Neuronal stem cell (in vitro differentiated cells): ENCODE measurements around the gene CANT1.

Experiments
- DNase-seq: peaks from one replicate; pipeline ENCODE4 v3.0.0-alpha.2; 2013; ENCODE audit warnings: low spot score
- H2AFZ ChIP-seq: one replicate; pipeline ENCODE4 v1.6.1; 2013; ENCODE audit warnings: mild to moderate bottlenecking, low read length, inconsistent platforms
- H2AK5ac ChIP-seq: 2 replicates; pipeline ENCODE4 v1.6.1; 2013; ENCODE audit warnings: low read depth, mild to moderate bottlenecking, inconsistent platforms, low read length, moderate library complexity, mixed read lengths
- H2BK120ac ChIP-seq: 2 replicates; pipeline ENCODE4 v1.6.1; 2013; ENCODE audit warnings: low read depth, mild to moderate bottlenecking, inconsistent platforms, low read length, moderate library complexity, mixed read lengths
- H2BK12ac ChIP-seq: one replicate; pipeline ENCODE4 v1.6.1; 2013; ENCODE audit warnings: low read length, inconsistent platforms
- H2BK15ac ChIP-seq: 2 replicates; pipeline ENCODE4 v1.6.1; 2013; ENCODE audit warnings: mild to moderate bottlenecking, low read length, inconsistent platforms, mixed read lengths
- H2BK5ac ChIP-seq: one replicate; pipeline ENCODE4 v1.6.1; 2013; ENCODE audit warnings: inconsistent platforms, mild to moderate bottlenecking, low read length, moderate library complexity
- H3K14ac ChIP-seq: one replicate; pipeline ENCODE4 v1.6.1; 2013; ENCODE audit warnings: low read length, inconsistent platforms
- H3K18ac ChIP-seq: 2 replicates; pipeline ENCODE4 v1.6.1; 2013; ENCODE audit warnings: low read length, inconsistent platforms
- H3K23ac ChIP-seq: 2 replicates; pipeline ENCODE4 v1.6.1; 2013; ENCODE audit warnings: low read depth, mild to moderate bottlenecking, mixed read lengths, low read length, inconsistent platforms; ENCODE audit not compliant: poor library complexity
- H3K27ac ChIP-seq: replicated peaks from 3 replicates; pipeline ENCODE4 v1.5.1; 2013; ENCODE audit warnings: low read length, inconsistent platforms
- H3K27me3 ChIP-seq, 3 experiments: 2 replicates each; pipeline ENCODE4 v1.6.1; 2013; ENCODE audit warnings: low read length in 3 of 3, mild to moderate bottlenecking in 2 of 3, inconsistent platforms in 1 of 3, low read depth in 1 of 3, mixed read lengths in 1 of 3, moderate library complexity in 1 of 3; ENCODE audit not compliant: control insufficient read depth in 3 of 3, insufficient read depth in 3 of 3
- H3K36me3 ChIP-seq, 2 donors: replicated peaks in 1 of 2; 2 replicates each; pipeline ENCODE4 v1.6.1; 2013; ENCODE audit warnings: low read length in 2 of 2; ENCODE audit not compliant: control insufficient read depth in 2 of 2, insufficient read depth in 2 of 2
- H3K4ac ChIP-seq: 2 replicates; pipeline ENCODE4 v1.6.1; 2013; ENCODE audit warnings: inconsistent platforms, mild to moderate bottlenecking, low read length, moderate library complexity
- H3K4me1 ChIP-seq, 2 donors: 1 replicate in 1 of 2; 2 replicates in 1 of 2; pipeline ENCODE4 v1.6.1; 2013; ENCODE audit warnings: low read length in 2 of 2, low read depth in 1 of 2; ENCODE audit not compliant: control insufficient read depth in 2 of 2, insufficient read depth in 1 of 2
- H3K4me2 ChIP-seq: one replicate; pipeline ENCODE4 v1.6.1; 2013; ENCODE audit warnings: mild to moderate bottlenecking, low read length, inconsistent platforms; ENCODE audit not compliant: insufficient read depth, poor library complexity, severe bottlenecking
- H3K4me3 ChIP-seq, 2 donors: 2 replicates each; pipeline ENCODE4 v1.5.1; 2013; ENCODE audit warnings: low read length in 2 of 2, mild to moderate bottlenecking in 2 of 2, inconsistent platforms in 1 of 2, moderate library complexity in 1 of 2
- H3K79me1 ChIP-seq: one replicate; pipeline ENCODE4 v1.6.1; 2013; ENCODE audit warnings: low read depth, mild to moderate bottlenecking, inconsistent platforms, low read length, moderate library complexity
- H3K9ac ChIP-seq: one replicate; pipeline ENCODE4 v1.6.1; 2013; ENCODE audit warnings: mild to moderate bottlenecking, low read depth, low read length, inconsistent platforms; ENCODE audit not compliant: poor library complexity
- H3K9me3 ChIP-seq, 2 donors: replicated peaks in 1 of 2; 2 replicates each; pipeline versions ENCODE3 to v1.6.1; 2013; ENCODE audit warnings: low read length in 2 of 2, mild to moderate bottlenecking in 2 of 2, inconsistent platforms in 1 of 2, low read depth in 1 of 2, mixed read lengths in 1 of 2, moderate library complexity in 1 of 2; ENCODE audit not compliant: control insufficient read depth in 2 of 2, insufficient read depth in 1 of 2
- H4K8ac ChIP-seq: one replicate; pipeline ENCODE4 v1.6.1; 2013; ENCODE audit warnings: low read depth, mild to moderate bottlenecking, inconsistent platforms, low read length, moderate library complexity
- H4K91ac ChIP-seq: one replicate; pipeline ENCODE4 v1.6.1; 2013; ENCODE audit warnings: low read length, low read depth, mild to moderate bottlenecking, inconsistent platforms; ENCODE audit not compliant: poor library complexity
- WGBS, 2 donors: extraction: QIAGEN DNeasy Blood & Tissue Kit; methylation state at CpG; one replicate each; pipeline ENCODE4 v1.1.7; 2013; ENCODE audit warnings: missing lambda C conversion rate in 2 of 2, mixed read lengths in 1 of 2; ENCODE audit not compliant: insufficient read length in 2 of 2, insufficient replicate concordance in 1 of 2; ENCODE audit errors: extremely low coverage in 2 of 2; 5-methylcytosine and 5-hydroxymethylcytosine counted together

CANT1 gene

GRCh38 chr17:78976907-78977680 lies 32.5 kb downstream of the CANT1 start:
- Histone ChIP-seq H3K18ac (peak overlapping the region; percentile 51), H4K8ac (no peak overlapping the region), H3K4ac (no peak overlapping the region), H3K4me2 (no peak overlapping the region), H3K9ac (no peak overlapping the region), H3K4me3 (no peak overlapping the region), H2BK5ac (peak overlapping the region; percentile 72), H2BK15ac (peak overlapping the region; percentile 20), H4K91ac (no peak overlapping the region), H2AK5ac (no peak overlapping the region), H2BK12ac (no peak overlapping the region), H3K14ac (no peak overlapping the region), H2BK120ac (no peak overlapping the region), H2AFZ (no peak overlapping the region), H3K9me3 (no peaks in the 10 kb centered on the region), H3K79me1 (no peaks in the 10 kb centered on the region), H3K27ac (no peak overlapping the region), H3K4me1 (peaks cover 20 to 29% of the 10 kb centered on the region in 2 donors), H3K23ac (no peak overlapping the region), H3K27me3 (no peaks in the 10 kb centered on the region), H3K36me3 (peaks cover 0 to 2% of the 10 kb centered on the region in 2 donors)
- WGBS, 2 donors = no CpG with 5 or more reads among the region's 20 CpGs
- no peak for DNase-seq

GRCh38 chr17:78974635-78975591 lies 34.7 kb downstream of the CANT1 start:
- Histone ChIP-seq H2BK5ac (no peak overlapping the region), H2BK12ac (peak overlapping the region; percentile 82), H3K23ac (no peak overlapping the region), H2AK5ac (no peak overlapping the region), H3K4ac (no peak overlapping the region), H3K27ac (no peak overlapping the region), H2BK15ac (no peak overlapping the region), H3K4me3 (no peak overlapping the region), H4K91ac (no peak overlapping the region), H3K9ac (peak overlapping the region; percentile 12), H3K4me2 (no peak overlapping the region), H2AFZ (no peak overlapping the region), H3K14ac (no peak overlapping the region), H3K36me3 (peaks cover 3 to 4% of the 10 kb centered on the region in 2 donors), H3K18ac (no peak overlapping the region), H3K79me1 (no peaks in the 10 kb centered on the region), H3K9me3 (no peaks in the 10 kb centered on the region), H4K8ac (no peak overlapping the region), H2BK120ac (no peak overlapping the region), H3K27me3 (no peaks in the 10 kb centered on the region), H3K4me1 (peaks cover 18 to 19% of the 10 kb centered on the region in 2 donors)
- WGBS, 2 donors = no CpG with 5 or more reads among the region's 30 CpGs
- DNase-seq = no peak

GRCh38 chr17:78973792-78974520 lies 35.6 kb downstream of the CANT1 start:
- H3K9ac ChIP-seq = peak overlapping the region; percentile 18

More at GRCh38 chr17:78973792-78974520, 35.6 kb downstream of the CANT1 start:
- Histone ChIP-seq H4K91ac (no peak overlapping the region), H3K4me2 (no peak overlapping the region), H3K14ac (no peak overlapping the region), H2BK5ac (peak overlapping the region; percentile 95), H2BK15ac (no peak overlapping the region), H2AFZ (no peak overlapping the region), H3K23ac (no peak overlapping the region), H4K8ac (peak overlapping the region; percentile 31), H3K4me3 (no peak overlapping the region), H3K4ac (peak overlapping the region; percentile 18), H3K4me1 (peaks cover 10 to 15% of the 10 kb centered on the region in 2 donors), H2AK5ac (peak overlapping the region; percentile 90), H2BK12ac (no peak overlapping the region), H3K18ac (peak overlapping the region; percentile 53), H3K36me3 (peaks cover 4 to 6% of the 10 kb centered on the region in 2 donors), H3K27me3 (no peaks in the 10 kb centered on the region), H3K27ac (no peak overlapping the region), H3K79me1 (no peaks in the 10 kb centered on the region), H3K9me3 (no peaks in the 10 kb centered on the region), H2BK120ac (peak overlapping the region; percentile 27)
- no peak for DNase-seq
- WGBS, 2 donors = no CpG with 5 or more reads among the region's 23 CpGs
